IMR-90 (cell line): Measurements from ENCODE around the gene C21orf58. TPM values are rescaled to one million over a fixed set of nuclear protein-coding genes. Genes with fewer than 3 reads are reported as not detected.
A peak's percentile ranks its signal among the peaks of the same experiment; 100 is the strongest.

Experiments
- ATAC-seq: fragments of 200-7000 bp; cut with Tn5 transposase; 2 replicates; pipeline ENCODE4 v1.9.1; 2020; ENCODE audit warnings: low read depth, mild to moderate bottlenecking, moderate library complexity
- BruUV-seq: library from RNA; stranded (reverse); fragments of 400-500 nt; replicated peaks from 2 replicates; lab custom pipeline; 2021; lab: Mats Ljungman, UMichigan
- CTCF ChIA-PET: fragments of 300-600 bp; formaldehyde crosslinking; extraction: SDS; loops from one replicate; lab custom pipeline; 2021; ENCODE audit warnings: antibody characterized with exemption; lab: Yijun Ruan, JAX
- POLR2A ChIA-PET: fragments of 300-600 bp; sonication (Branson Sonifier 250); formaldehyde crosslinking; loops from one replicate; lab custom pipeline; 2022; ENCODE audit warnings: antibody characterized with exemption; ENCODE audit not compliant: unreplicated experiment; lab: Charles Lee
- DNase-seq: peaks from one replicate; pipeline ENCODE4 v3.0.0; 2013
- H2AFZ ChIP-seq: replicated peaks from 2 replicates; pipeline ENCODE3; 2013; ENCODE audit warnings: low read length, mild to moderate bottlenecking; ENCODE audit not compliant: poor library complexity
- H2AK5ac ChIP-seq: 2 replicates; pipeline ENCODE4 v1.6.1; 2013; ENCODE audit warnings: low read depth, low read length, inconsistent platforms
- H2AK9ac ChIP-seq: replicated peaks from 2 replicates; pipeline ENCODE3; 2013; ENCODE audit warnings: mild to moderate bottlenecking, low read depth, low read length, moderate library complexity; ENCODE audit not compliant: poor library complexity
- H2BK120ac ChIP-seq: 2 replicates; pipeline ENCODE4 v1.6.1; 2013; ENCODE audit warnings: low read depth, low read length, inconsistent platforms
- H2BK15ac ChIP-seq: 3 replicates; pipeline ENCODE4 v1.6.1; 2013; ENCODE audit warnings: low read depth, low read length, inconsistent platforms
- H2BK20ac ChIP-seq: 2 replicates; pipeline ENCODE4 v1.6.1; 2013; ENCODE audit warnings: low read depth, mild to moderate bottlenecking, inconsistent platforms, low read length, moderate library complexity
- H2BK5ac ChIP-seq: 2 replicates; pipeline ENCODE4 v1.6.1; 2013; ENCODE audit warnings: mild to moderate bottlenecking, low read depth, low read length, inconsistent platforms; ENCODE audit not compliant: poor library complexity, severe bottlenecking
- H3K14ac ChIP-seq: replicated peaks from 2 replicates; pipeline ENCODE4 v1.6.1; 2013; ENCODE audit warnings: low read depth, low read length, inconsistent platforms
- H3K18ac ChIP-seq: 2 replicates; pipeline ENCODE4 v1.6.1; 2013; ENCODE audit warnings: low read depth, low read length, control low read depth
- H3K23ac ChIP-seq: 2 replicates; pipeline ENCODE4 v1.6.1; 2013; ENCODE audit warnings: low read depth, low read length, inconsistent platforms
- H3K27ac ChIP-seq: 2 replicates; pipeline ENCODE4 v1.5.1; 2013; ENCODE audit warnings: mild to moderate bottlenecking, control low read depth, low read length; ENCODE audit not compliant: insufficient read depth
- H3K27me3 ChIP-seq: 2 replicates; pipeline ENCODE4 v1.6.1; 2013; ENCODE audit warnings: low read length; ENCODE audit not compliant: control insufficient read depth, insufficient read depth
- H3K36me3 ChIP-seq: 2 replicates; pipeline ENCODE4 v1.6.1; 2013; ENCODE audit warnings: low read length, mixed read lengths; ENCODE audit not compliant: control insufficient read depth, insufficient read depth
- H3K4ac ChIP-seq: 2 replicates; pipeline ENCODE4 v1.6.1; 2013; ENCODE audit warnings: low read depth, low read length, inconsistent platforms
- H3K4me1 ChIP-seq: 2 replicates; pipeline ENCODE4 v1.6.1; 2013; ENCODE audit warnings: low read length, mixed read lengths; ENCODE audit not compliant: control insufficient read depth, insufficient read depth
- H3K4me2 ChIP-seq: 2 replicates; pipeline ENCODE4 v1.6.1; 2013; ENCODE audit warnings: low read depth, mild to moderate bottlenecking, control low read depth, low read length, moderate library complexity
- H3K4me3 ChIP-seq: 2 replicates; pipeline ENCODE4 v1.5.1; 2013; ENCODE audit warnings: low read depth, mild to moderate bottlenecking, control low read depth, low read length, moderate library complexity; ENCODE audit not compliant: insufficient read depth
- H3K56ac ChIP-seq: 2 replicates; pipeline ENCODE4 v1.6.1; 2013; ENCODE audit warnings: low read length, inconsistent platforms; ENCODE audit not compliant: insufficient read depth; ENCODE audit errors: extremely low read depth
- H3K79me1 ChIP-seq, 2 experiments: 2 replicates each; pipeline ENCODE4 v1.6.1; 2013; ENCODE audit warnings: low read length in 2 of 2, inconsistent platforms in 1 of 2, low read depth in 1 of 2
- H3K9ac ChIP-seq: 2 replicates; pipeline ENCODE4 v1.6.1; 2013; ENCODE audit warnings: low read depth, low read length, control low read depth
- H3K9me1 ChIP-seq: 2 replicates; pipeline ENCODE4 v1.6.1; 2013; ENCODE audit warnings: low read length, inconsistent platforms; ENCODE audit not compliant: insufficient read depth
- H3K9me3 ChIP-seq: 2 replicates; pipeline ENCODE4 v1.6.1; 2013; ENCODE audit warnings: low read length; ENCODE audit not compliant: control insufficient read depth, insufficient read depth
- H4K20me1 ChIP-seq: 2 replicates; pipeline ENCODE4 v1.6.1; 2013; ENCODE audit warnings: low read length, inconsistent platforms; ENCODE audit not compliant: insufficient read depth
- H4K5ac ChIP-seq: 2 replicates; pipeline ENCODE4 v1.6.1; 2013; ENCODE audit warnings: mild to moderate bottlenecking, low read depth, low read length, control low read depth
- H4K8ac ChIP-seq, 2 experiments: 2 replicates each; pipeline ENCODE4 v1.6.1; 2013; ENCODE audit warnings: low read depth in 2 of 2, low read length in 2 of 2, control low read depth in 1 of 2, inconsistent platforms in 1 of 2
- H4K91ac ChIP-seq: 2 replicates; pipeline ENCODE4 v1.6.1; 2013; ENCODE audit warnings: low read depth, low read length, inconsistent platforms; ENCODE audit not compliant: insufficient read depth
- CHD1 ChIP-seq: IDR thresholded peaks from 2 replicates; pipeline ENCODE4 v1.6.1; 2012; ENCODE audit warnings: low read depth, low read length, improper control_type of control experiment
- ELK1 ChIP-seq: fragments of 150-350 bp; IDR thresholded peaks from 2 replicates; pipeline ENCODE4 v1.6.1; 2016; ENCODE audit warnings: low read depth, mild to moderate bottlenecking, low read length, moderate library complexity, borderline replicate concordance
- NFE2L2 ChIP-seq: fragments of 150-350 bp; IDR thresholded peaks from 2 replicates; pipeline ENCODE4 v1.6.1; 2016; ENCODE audit warnings: low read depth, mild to moderate bottlenecking, low read length
- WGBS, 2 experiments: methylation state at CpG; one replicate each; pipeline versions ENCODE4 v1.1.5 to v1.1.7; 2013; ENCODE audit warnings: missing lambda C conversion rate in 2 of 2; ENCODE audit not compliant: insufficient read length in 1 of 2; ENCODE audit errors: extremely low coverage in 2 of 2; 5-methylcytosine and 5-hydroxymethylcytosine counted together
- dilution Hi-C: fragments of 300-500 bp; cut with HindIII; formaldehyde crosslinking; loops from one replicate; pipeline ENCODE4 v1.14.3; 2018; ENCODE audit warnings: low sequenced_read_pairs; ENCODE audit not compliant: unreplicated experiment
- in situ Hi-C: fragments of 300-500 bp; cut with MboI; formaldehyde crosslinking; loops from 3 replicates; pipeline ENCODE4 v1.14.3; 2019; ENCODE audit warnings: low sequenced_read_pairs, inconsistent platforms, mixed read lengths
- intact Hi-C: fragments of 100-400 bp; cut with micrococcal nuclease; formaldehyde crosslinking; loops from 2 replicates; pipeline ENCODE4 v1.10.0; 2022
- polyA plus RNA-seq, 3 experiments: library from polyadenylated mRNA; depleted of rRNA; stranded (reverse); fragments of >200 nt; gene quantifications; 2 replicates each; pipeline ENCODE4 v1.2.3, GENCODE V29; 2012; ENCODE audit warnings: low replicate concordance in 1 of 3
- total RNA-seq: library from RNA; depleted of rRNA; stranded (reverse); fragments of >200 nt; gene quantifications from 2 replicates; pipeline ENCODE4 v1.2.3, GENCODE V29; 2012

The C21orf58 gene
- total and polyA plus RNA-seq, 2 of the 4 experiments (the other 2 are of a cell fraction) = 2.7 to 6.2 TPM

- WGBS, 2 experiments = 100% methylated on average over 1 of the region's 2 CpGs; no CpG with 5 or more reads in 1 of the 2 experiments
- Histone ChIP-seq H2BK120ac (no peak overlapping the region), H3K56ac (no peak overlapping the region), H3K4ac (no peak overlapping the region), H3K27me3 (no peaks in the 10 kb centered on the region), H2AFZ (no peak overlapping the region), H2AK9ac (no peak overlapping the region), H4K91ac (no peak overlapping the region), H3K9me3 (no peaks in the 10 kb centered on the region), H2BK15ac (no peak overlapping the region), H3K4me3 (no peak overlapping the region), H4K20me1 (no peaks in the 10 kb centered on the region), H3K36me3 (peaks cover 16% of the 10 kb centered on the region), H2BK5ac (no peak overlapping the region), H3K18ac (no peak overlapping the region), H4K5ac (no peak overlapping the region), H3K4me1 (peaks cover 9% of the 10 kb centered on the region), H3K27ac (no peak overlapping the region), H3K9me1 (peaks cover 12% of the 10 kb centered on the region), H3K79me1 (peaks cover 25 to 70% of the 10 kb centered on the region in 2 experiments), H4K8ac (no peak overlapping the region), H3K23ac (peak overlapping the region; percentile 51; the same call in 1 of the 2 replicates), H3K4me2 (no peak overlapping the region), H3K9ac (no peak overlapping the region), H2BK20ac (no peak overlapping the region), H2AK5ac (no peak overlapping the region), H3K14ac (no peak overlapping the region)
- ChIA-PET POLR2A (no interaction called here), CTCF (no interaction called here)
- in situ Hi-C loops = no loop called here
- intact Hi-C loops = loop anchor here (10.0 kb wide), 1 partner anchor 355 kb away; no protein-coding TSS in a partner anchor
- ATAC-seq (no peak), DNase-seq (no peak)
- dilution Hi-C loops = no loop called here
- TF ChIP-seq CHD1 (no peak), ELK1 (no peak), NFE2L2 (no peak)
- no TSS peak for BruUV-seq
These were observed 6.1 kb upstream of the C21orf58 start for GRCh38 chr21:46329796-46330195.
